Activated T-cell treated with anti-CD3 and anti-CD28 coated beads for 24 hours (primary cell): ENCODE measurements around the gene PLXNB2.

Experiments
- DNase-seq: peaks from one replicate; pipeline ENCODE4 v3.0.0-alpha.2; 2020; ENCODE audit warnings: low read depth

PLXNB2 gene

GRCh38 chr22:50310031-50310722 is 2.7 kb upstream of the PLXNB2 start:
- no peak for DNase-seq

GRCh38 chr22:50309601-50309991 is 2.1 kb upstream of the PLXNB2 start:
- DNase-seq, result no peak

- no peak for DNase-seq
Measured at GRCh38 chr22:50308986-50309600, 1.6 kb upstream of the PLXNB2 start.

- DNase-seq, result no peak
Measured at GRCh38 chr22:50308597-50308935, 1.1 kb upstream of the PLXNB2 start.

- no peak for DNase-seq
Measured at GRCh38 chr22:50307890-50308596, 597 bp upstream of the PLXNB2 start.

GRCh38 chr22:50305923-50306566 is 1.4 kb downstream of the PLXNB2 start:
- DNase-seq, result no peak

GRCh38 chr22:50305393-50305922 is 2.0 kb downstream of the PLXNB2 start:
- no peak for DNase-seq

- no peak for DNase-seq
Measured at GRCh38 chr22:50304528-50305392, 2.7 kb downstream of the PLXNB2 start.

- DNase-seq, result no peak
Measured at GRCh38 chr22:50303848-50304527, 3.5 kb downstream of the PLXNB2 start.

- no peak for DNase-seq
Measured at GRCh38 chr22:50303515-50303847, 4.0 kb downstream of the PLXNB2 start.

- DNase-seq, result no peak
Measured at GRCh38 chr22:50302564-50302963, 4.9 kb downstream of the PLXNB2 start.

- DNase-seq, result no peak
Measured at GRCh38 chr22:50302041-50302541, 5.4 kb downstream of the PLXNB2 start.

- no peak for DNase-seq
Measured at GRCh38 chr22:50301581-50301991, 5.9 kb downstream of the PLXNB2 start.

GRCh38 chr22:50300620-50301257 is 6.7 kb downstream of the PLXNB2 start:
- no peak for DNase-seq

- no peak for DNase-seq
Measured at GRCh38 chr22:50299785-50300619, 7.4 kb downstream of the PLXNB2 start.

- DNase-seq, result no peak
Measured at GRCh38 chr22:50298937-50299784, 8.3 kb downstream of the PLXNB2 start.

GRCh38 chr22:50298266-50298637 is 9.2 kb downstream of the PLXNB2 start:
- DNase-seq, result no peak

- no peak for DNase-seq
Measured at GRCh38 chr22:50297510-50298265, 9.8 kb downstream of the PLXNB2 start.
